Measurements from ENCODE around the gene NDUFS3. TPM values are rescaled to one million over a fixed set of nuclear protein-coding genes. Genes with fewer than 3 reads are reported as not detected.

Gene NDUFS3
- total and polyA plus RNA-seq, 2 of the 13 experiments (the other 11 are each of a cell fraction or from before 2014, with no cell fraction given) = 151 to 184 TPM

- H3K9ac ChIP-seq (ENCODE audit: insufficient read depth, low read depth, low read length) = peak within 1 kb of the TSS; percentile 58; the same call in 1 of the 2 replicates
- peaks cover 35% of the 10 kb centered on the region for H3K4me1 ChIP-seq (ENCODE audit: insufficient read depth, low read length)
- no peaks in the 10 kb centered on the region for H3K27me3 ChIP-seq (ENCODE audit: control insufficient read depth in 1 of 2, insufficient read depth in 2 of 2, low read length in 2 of 2)
- ATAC-seq = peak; percentile 3; the same call in 1 of the 3 replicates
- no peak for FAIRE-seq
- H4K20me1 ChIP-seq (ENCODE audit: insufficient read depth, low read length) = no peaks in the 10 kb centered on the region
- BruUV-seq (replicated peaks) = no TSS peak
- no peak for TF ChIP-seq LRRFIP1 (CRISPR knock-in tag; conservative IDR thresholded peaks at IDR 0.05)
- no peak for TF ChIP-seq NPAS2 (CRISPR knock-in tag; IDR thresholded peaks at IDR 0.05; ENCODE audit: borderline replicate concordance)
- TF ChIP-seq TOPORS (CRISPR knock-in tag; IDR thresholded peaks at IDR 0.05) = no peak
- TF ChIP-seq NCOA5 (CRISPR knock-in tag; IDR thresholded peaks at IDR 0.05) = no peak
- TF ChIP-seq ZNF772 (CRISPR knock-in tag; IDR thresholded peaks at IDR 0.05) = no peak
- no peak for TF ChIP-seq ASH2L (IDR thresholded peaks at IDR 0.05; ENCODE audit: insufficient read length, low read depth, low read length)
- no peak for TF ChIP-seq RELA (CRISPR knock-in tag; IDR thresholded peaks at IDR 0.05)
- TF ChIP-seq SP1 (IDR thresholded peaks at IDR 0.05) = no peak
- TF ChIP-seq SP1 (CRISPR knock-in tag; IDR thresholded peaks at IDR 0.05) = no peak
- TF ChIP-seq ATRX (CRISPR knock-in tag; IDR thresholded peaks at IDR 0.05; ENCODE audit: borderline replicate concordance) = no peak
- no peak for TF ChIP-seq NR0B2 (CRISPR knock-in tag; IDR thresholded peaks at IDR 0.05)
- TF ChIP-seq ZC3H4 (CRISPR knock-in tag; IDR thresholded peaks at IDR 0.05; ENCODE audit: borderline replicate concordance) = no peak
- no peak for TF ChIP-seq MTERF4 (CRISPR knock-in tag; IDR thresholded peaks at IDR 0.05)
- TF ChIP-seq SRF (IDR thresholded peaks at IDR 0.05; ENCODE audit: low read depth, low read length) = no peak
- TF ChIP-seq ZNF766 (CRISPR knock-in tag; IDR thresholded peaks at IDR 0.05; ENCODE audit: borderline replicate concordance) = no peak
- H3K27ac ChIP-seq (ENCODE audit: extremely low read length, insufficient read depth, low read length) = no peak within 1 kb of the TSS
- no peak for DNase-seq (ENCODE audit: low spot score)
- POLR2A ChIA-PET = interaction anchor here (0.5 to 1.0 kb wide), 3 partner anchors 11 to 133 kb away, joined by 3 to 5 read pairs (median 3); no protein-coding TSS in a partner anchor
- intact Hi-C loops (cut with micrococcal nuclease; ENCODE audit: unreplicated experiment) = loop anchor here (5.0 kb wide), 1 partner anchor 519 kb away; no protein-coding TSS in a partner anchor
- 88% methylated on average over 6 of the region's 12 CpGs for WGBS (ENCODE audit: low lambda C conversion rate)
- no peaks in the 10 kb centered on the region for H3K79me2 ChIP-seq (ENCODE audit: insufficient read depth, low read length)
- H3K9me3 ChIP-seq (ENCODE audit: low read length) = no peaks in the 10 kb centered on the region
- CTCF ChIA-PET (ENCODE audit: low intra/inter-chr PET ratio, low total read pairs) = no interaction called here
- H3K36me3 ChIP-seq (replicated peaks in 1 of 2; ENCODE audit: control insufficient read depth in 1 of 2, insufficient read depth in 2 of 2, low read length in 2 of 2) = peaks cover 10 to 30% of the 10 kb centered on the region in 2 experiments
- H2AFZ ChIP-seq (ENCODE audit: low read length) = peak within 1 kb of the TSS; percentile 39
- H3K4me3 ChIP-seq (replicated peaks in 1 of 3; ENCODE audit: insufficient read depth in 1 of 3, low read depth in 2 of 3, low read length in 3 of 3) = peak within 1 kb of the TSS in 2 of 3 experiments; percentile 53 to 70; a peak in 2 of 6 replicates
- in situ Hi-C loops (cut with HindIII; ENCODE audit: extremely low pct_ligation_motif_present, low pct_unique_long_range_greater_than_20kb) = no loop called here
- H3K4me2 ChIP-seq (ENCODE audit: low read depth, low read length) = peak within 1 kb of the TSS; percentile 91
Measured at GRCh38 chr11:47586098-47586855, 7.4 kb downstream of the NDUFS3 start, which contains the start of gene FAM180B. FAM180B (plus strand) TSS chr11:47586678; CDS start chr11:47586769, 91 bp downstream.

Measured in HepG2 (cell line).